Left lung (tissue), 10 donors: Measurements from ENCODE around the gene TEP1. TPM values are rescaled to one million over a fixed set of nuclear protein-coding genes. Genes with fewer than 3 reads are reported as not detected.

ENCODE experiments used
- ATAC-seq: fragments of 200-7000 bp; cut with Tn5 transposase; one replicate; pipeline ENCODE4 v1.9.1; 2020; ENCODE audit warnings: moderate library complexity
- DNase-seq, 4 donors: peaks; one replicate each; pipeline ENCODE4 v3.0.0-alpha.2; 2013 to 2020
- H3K27ac ChIP-seq, 2 donors: fragments of 200-600 bp; sonication (generic) in 1 of 2; one replicate each; pipeline versions ENCODE4 v1.5.0 to v1.8.0; 2020 to 2021
- H3K27me3 ChIP-seq, 2 donors: fragments of 200-600 bp; sonication (generic) in 1 of 2; one replicate each; pipeline versions ENCODE4 v1.5.0 to v1.8.0; 2020 to 2021
- H3K36me3 ChIP-seq, 2 donors: fragments of 200-600 bp; sonication (generic) in 1 of 2; one replicate each; pipeline versions ENCODE4 v1.5.0 to v1.8.0; 2020 to 2021
- H3K4me1 ChIP-seq, 2 donors: fragments of 200-600 bp; one replicate each; pipeline ENCODE4 v1.8.0; 2021
- H3K4me3 ChIP-seq, 2 donors: fragments of 200-600 bp; sonication (generic) in 1 of 2; one replicate each; pipeline versions ENCODE4 v1.5.0 to v1.8.0; 2020 to 2021; ENCODE audit warnings: mild to moderate bottlenecking in 1 of 2
- H3K9me3 ChIP-seq, 2 donors: fragments of 200-600 bp; sonication (generic) in 1 of 2; one replicate each; pipeline versions ENCODE4 v1.5.0 to v1.8.0; 2020 to 2021
- CTCF ChIP-seq, 2 donors: fragments of 200-600 bp; sonication (generic) in 1 of 2; IDR thresholded peaks; one replicate each; pipeline versions ENCODE4 v1.5.0 to v1.8.0; 2021; ENCODE audit warnings: antibody characterized with exemption in 2 of 2
- intact Hi-C, 2 donors: fragments of 100-400 bp; cut with DNase I; formaldehyde crosslinking; loops; one replicate each; pipeline versions ENCODE4 v1.11.2 to v1.14.2; 2022
- polyA plus RNA-seq, 6 donors: library from polyadenylated mRNA; unstranded; fragments of 120-200 nt; gene quantifications; one replicate each; pipeline ENCODE4 v1.2.1, GENCODE V29; 2013; ENCODE audit not compliant: insufficient read length in 6 of 6
- total RNA-seq, 2 donors: library from RNA; stranded (reverse); fragmentation: NEBNext Ultra II Directional; extraction: Animal tissue kit (Norgen Biotek cat#: 25700); gene quantifications; one replicate each; pipeline ENCODE4 v1.2.1, GENCODE V29; 2021
- donor health status: DM: no; HTN: yes; CAD: no.
- donor health status: DM: no; HTN: no; CAD: no.

The TEP1 gene
- total and polyA plus RNA-seq, 8 donors, result 19.0 to 57.0 (median 21.9) TPM

- DNase-seq, result no peak
- no peaks in the 10 kb centered on the region for H3K27me3 ChIP-seq
- no peak for ATAC-seq
- peaks cover 0 to 5% of the 10 kb centered on the region in 2 donors for H3K4me1 ChIP-seq
- no peaks in the 10 kb centered on the region for H3K9me3 ChIP-seq
- H3K36me3 ChIP-seq, result peaks cover 10 to 100% of the 10 kb centered on the region in 2 donors
- intact Hi-C loops, result no loop called here
- no peak overlapping the region for H3K4me3 ChIP-seq
- no peak overlapping the region for H3K27ac ChIP-seq
- TF ChIP-seq CTCF (IDR thresholded peaks at IDR 0.05), result no peak
Observed at GRCh38 chr14:20383032-20383431, 30.3 kb downstream of the TEP1 start.

GRCh38 chr14:20382526-20382925 lies 30.8 kb downstream of the TEP1 start:
- no peak for DNase-seq
- peaks cover 0 to under 1% of the 10 kb centered on the region in 2 donors for H3K4me1 ChIP-seq

GRCh38 chr14:20381341-20381740 lies 32.0 kb downstream of the TEP1 start:
- Histone ChIP-seq H3K9me3 (no peaks in the 10 kb centered on the region), H3K27ac (no peak overlapping the region), H3K27me3 (no peaks in the 10 kb centered on the region), H3K4me3 (no peak overlapping the region), H3K4me1 (no peaks in the 10 kb centered on the region), H3K36me3 (peaks cover 10 to 100% of the 10 kb centered on the region in 2 donors)
- DNase-seq, result no peak
- intact Hi-C loops, result no loop called here
- no peak for ATAC-seq
- TF ChIP-seq CTCF (IDR thresholded peaks at IDR 0.05), result no peak

More at GRCh38 chr14:20382526-20382925, 30.8 kb downstream of the TEP1 start:
- TF ChIP-seq CTCF (IDR thresholded peaks at IDR 0.05), result no peak
- H3K9me3 ChIP-seq, result no peaks in the 10 kb centered on the region
- H3K36me3 ChIP-seq, result peaks cover 10 to 100% of the 10 kb centered on the region in 2 donors
- H3K27me3 ChIP-seq, result no peaks in the 10 kb centered on the region
- no peak overlapping the region for H3K4me3 ChIP-seq
- no peak overlapping the region for H3K27ac ChIP-seq
- no peak for ATAC-seq
- intact Hi-C loops, result no loop called here

- no peak for DNase-seq
- no peaks in the 10 kb centered on the region for H3K4me1 ChIP-seq
- ATAC-seq, result no peak
- no peak overlapping the region for H3K4me3 ChIP-seq
- peaks cover 10 to 100% of the 10 kb centered on the region in 2 donors for H3K36me3 ChIP-seq
- no peaks in the 10 kb centered on the region for H3K27me3 ChIP-seq
- no peaks in the 10 kb centered on the region for H3K9me3 ChIP-seq
- no peak overlapping the region for H3K27ac ChIP-seq
- intact Hi-C loops, result no loop called here
- no peak for TF ChIP-seq CTCF (IDR thresholded peaks at IDR 0.05)
Observed at GRCh38 chr14:20380681-20381080, 32.6 kb downstream of the TEP1 start.

- no peaks in the 10 kb centered on the region for H3K4me1 ChIP-seq
- ATAC-seq, result no peak
Observed at GRCh38 chr14:20379743-20380142, 33.6 kb downstream of the TEP1 start.

More at GRCh38 chr14:20379743-20380142, 33.6 kb downstream of the TEP1 start:
- Histone ChIP-seq H3K9me3 (no peaks in the 10 kb centered on the region), H3K27me3 (no peaks in the 10 kb centered on the region), H3K27ac (no peak overlapping the region), H3K36me3 (peaks cover 5 to 100% of the 10 kb centered on the region in 2 donors), H3K4me3 (no peak overlapping the region)
- intact Hi-C loops, result no loop called here
- no peak for DNase-seq
- TF ChIP-seq CTCF (IDR thresholded peaks at IDR 0.05), result no peak
